Measurements from ENCODE around the gene FARSA.

Gene FARSA

GRCh38 chr19:12888006-12888603 lies 45.4 kb downstream of the FARSA start:
- no peak for DNase-seq

DNA sequence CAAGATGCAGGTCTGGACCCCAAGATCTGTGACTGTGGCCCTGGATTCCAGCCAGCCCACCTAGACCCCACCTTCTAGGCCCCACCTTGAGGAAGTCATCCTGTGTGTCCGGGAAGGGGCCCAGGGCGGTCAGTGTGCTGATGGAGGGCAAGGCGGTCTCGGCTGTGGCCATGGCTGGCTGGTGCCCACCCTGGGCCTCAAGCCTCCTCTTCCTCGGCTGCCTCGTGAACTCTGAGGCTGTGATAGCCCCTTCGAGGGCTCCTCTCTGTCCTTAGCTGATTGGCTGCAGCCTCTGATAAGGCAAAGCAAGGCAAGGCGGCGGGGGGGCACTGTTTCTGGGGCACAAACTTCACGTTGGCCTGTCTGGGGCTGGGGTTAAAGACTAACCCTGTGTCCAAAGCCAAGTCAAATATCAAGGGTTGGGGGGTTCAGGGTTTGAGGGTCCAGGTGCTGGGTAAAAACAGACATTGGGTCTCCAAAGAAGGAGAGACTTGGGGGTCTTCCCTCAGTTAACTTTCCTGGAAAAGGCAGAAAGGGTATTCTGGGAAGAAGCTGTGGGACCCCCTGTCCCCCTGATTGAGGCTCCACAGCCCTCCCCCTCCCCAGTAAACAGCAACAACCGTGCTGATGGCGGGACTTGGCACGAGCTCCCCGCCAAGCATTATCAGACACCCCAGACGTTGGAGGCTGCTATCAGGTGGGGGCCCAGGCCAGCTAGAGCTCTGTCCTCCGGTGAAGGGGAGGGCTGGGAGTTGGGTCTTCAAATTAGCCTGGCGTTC lies 46.4 kb downstream of the FARSA start, which contains the start of gene KLF1:
TSS of gene KLF1 (minus strand) at position 233 of the 779 bp plus-strand sequence. CDS start at position 172, 61 bp downstream.
- peak; percentile 80 for DNase-seq

GRCh38 chr19:12886651-12886968 lies 46.9 kb downstream of the FARSA start:
- peak; percentile 64 for DNase-seq

GRCh38 chr19:12885749-12886650 lies 47.5 kb downstream of the FARSA start:
- DNase-seq, result peak; percentile 85

GRCh38 chr19:12884926-12885748 lies 48.4 kb downstream of the FARSA start:
- DNase-seq, result peak; percentile 80

- DNase-seq, result no peak
Observed at GRCh38 chr19:12884627-12884925, 48.9 kb downstream of the FARSA start.

GRCh38 chr19:12884202-12884601 lies 49.3 kb downstream of the FARSA start:
- DNase-seq, result no peak

DNA sequence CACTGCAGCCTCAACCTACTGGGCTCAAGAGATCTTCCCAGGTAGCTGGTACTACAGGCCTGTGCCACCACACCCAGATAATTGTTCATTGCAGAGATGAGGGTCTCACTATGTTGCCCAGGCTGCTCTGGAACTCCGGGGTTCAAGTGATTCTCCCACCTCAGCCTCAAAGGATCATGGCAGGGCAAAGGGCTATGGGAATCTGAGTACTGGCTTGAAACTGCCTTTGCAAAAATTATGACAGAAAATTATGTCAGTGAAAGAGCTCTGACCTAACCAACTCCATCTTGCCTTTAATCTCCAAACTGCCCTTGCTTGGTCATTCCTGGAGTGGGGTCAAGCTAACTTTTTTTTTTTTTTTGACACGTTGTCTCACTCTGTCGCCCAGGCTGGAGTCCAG lies 50.9 kb downstream of the FARSA start:
- DNase-seq, result no peak

GRCh38 chr19:12881172-12881808 lies 52.2 kb downstream of the FARSA start, which contains the start of gene DNASE2:
Gene DNASE2 (minus strand): TSS chr19:12881449. CDS start chr19:12881375, 74 bp downstream.
- peak; percentile 94 for DNase-seq

- no peak for DNase-seq
Observed at GRCh38 chr19:12880551-12881171, 52.9 kb downstream of the FARSA start.

GRCh38 chr19:12875086-12875485 lies 58.4 kb downstream of the FARSA start:
- no peak for DNase-seq

- DNase-seq, result no peak
Observed at GRCh38 chr19:12873891-12874745, 59.4 kb downstream of the FARSA start.

DNA sequence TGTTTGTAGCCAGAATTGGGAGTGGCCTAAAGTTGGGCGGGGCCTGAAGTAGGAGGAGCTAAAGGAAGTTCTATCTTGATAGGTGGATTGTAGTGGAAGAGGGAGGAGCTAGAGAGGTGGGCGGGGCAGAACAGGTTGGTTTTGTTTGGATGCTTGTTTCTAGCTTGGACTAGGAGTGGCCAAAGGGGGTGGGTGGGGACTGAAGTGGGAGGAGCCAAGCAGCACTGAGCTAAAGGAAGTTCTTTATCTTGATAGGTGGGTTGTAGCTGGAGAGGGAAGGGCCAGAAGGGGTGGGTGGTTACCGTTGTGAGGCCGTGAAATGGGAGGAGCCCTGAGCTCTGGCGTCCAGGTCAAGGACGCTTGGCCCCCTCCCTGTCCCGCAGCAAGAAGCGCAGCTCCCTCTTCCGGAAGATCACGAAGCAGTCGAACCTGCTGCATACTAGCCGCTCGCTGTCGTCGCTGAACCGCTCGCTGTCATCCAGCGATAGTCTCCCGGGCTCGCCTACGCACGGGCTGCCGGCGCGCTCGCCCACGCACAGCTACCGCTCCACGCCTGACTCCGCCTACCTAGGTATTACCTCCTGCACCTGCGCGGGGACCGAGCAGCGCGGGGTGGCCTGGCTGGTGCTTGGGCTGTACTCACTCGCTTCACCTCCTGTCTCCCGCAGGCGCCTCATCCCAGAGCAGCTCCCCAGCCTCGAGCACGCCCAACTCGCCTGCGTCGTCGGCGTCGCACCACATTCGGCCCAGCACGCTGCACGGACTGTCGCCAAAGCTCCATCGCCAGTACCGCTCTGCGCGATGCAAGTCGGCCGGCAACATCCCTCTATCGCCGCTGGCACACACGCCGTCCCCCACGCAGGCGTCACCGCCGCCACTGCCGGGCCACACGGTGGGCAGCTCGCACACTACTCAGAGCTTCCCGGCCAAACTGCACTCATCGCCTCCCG lies 60.3 kb downstream of the FARSA start:
- peak; percentile 80 for DNase-seq

Measured in OCI-M1 (cell line).